Brain pericyte (primary cell): ENCODE data around the gene STING1.
"Not testable (repeated sequence)": the region's sequence is repeated elsewhere in the genome, so short reads cannot be mapped to it uniquely, and the experiment has no call there.

Source experiments
- DNase-seq: peaks from one replicate; pipeline ENCODE4 v3.0.0-alpha.2; 2012; ENCODE audit warnings: low read depth, low spot score

The STING1 gene

GRCh38 chr5:139503036-139503817 lies 20.7 kb upstream of the STING1 start:
- not testable (repeated sequence) for DNase-seq

GRCh38 chr5:139501381-139501780 lies 18.8 kb upstream of the STING1 start:
- no peak for DNase-seq

- no peak for DNase-seq
These were observed 13.3 kb upstream of the STING1 start for GRCh38 chr5:139495638-139496435.

GRCh38 chr5:139494832-139495231 lies 12.3 kb upstream of the STING1 start:
- DNase-seq = no peak

GRCh38 chr5:139494256-139494655 lies 11.7 kb upstream of the STING1 start:
- DNase-seq = no peak

- no peak for DNase-seq
These were observed 10.2 kb upstream of the STING1 start for GRCh38 chr5:139492700-139493192.

GRCh38 chr5:139488260-139488659 lies 5.7 kb upstream of the STING1 start:
- DNase-seq = no peak

GRCh38 chr5:139486201-139486600 lies 3.6 kb upstream of the STING1 start:
- no peak for DNase-seq

GRCh38 chr5:139482890-139483208 lies 291 bp upstream of the STING1 start:
- not testable (repeated sequence) for DNase-seq

- no peak for DNase-seq
These were observed 943 bp downstream of the STING1 start for GRCh38 chr5:139481580-139482049.

GRCh38 chr5:139481122-139481533 lies 1.4 kb downstream of the STING1 start:
- DNase-seq = no peak

GRCh38 chr5:139479729-139480128 lies 2.8 kb downstream of the STING1 start:
- not testable (repeated sequence) for DNase-seq

GRCh38 chr5:139478657-139479423 lies 3.7 kb downstream of the STING1 start:
- DNase-seq = not testable (repeated sequence)

- no peak for DNase-seq
These were observed 6.5 kb downstream of the STING1 start for GRCh38 chr5:139475865-139476617.

GRCh38 chr5:139474890-139475791 lies 7.4 kb downstream of the STING1 start:
- no peak for DNase-seq

- DNase-seq = no peak
These were observed 9.0 kb downstream of the STING1 start for GRCh38 chr5:139473565-139473964.

GRCh38 chr5:139473105-139473504 lies 9.5 kb downstream of the STING1 start:
- no peak for DNase-seq

GRCh38 chr5:139472386-139473030 lies 10.1 kb downstream of the STING1 start:
- no peak for DNase-seq

GRCh38 chr5:139470821-139471300 lies 11.7 kb downstream of the STING1 start, which contains the start of gene SMIM33:
Gene SMIM33 (plus strand): TSS chr5:139471004. CDS start chr5:139471122, 118 bp downstream.
- DNase-seq = no peak
